Cardiac fibroblast (primary cell): ENCODE measurements around the gene APOBEC2.

Experiments used
- DNase-seq, 2 donors: peaks; one replicate each; pipeline versions ENCODE4 v3.0.0 to v3.0.0-alpha.2; 2010; ENCODE audit warnings: low read depth in 2 of 2
- H3K4me3 ChIP-seq, 2 donors: replicated peaks in 1 of 2; 1 replicate in 1 of 2; 2 replicates in 1 of 2; pipeline ENCODE4 v1.5.1; 2011; ENCODE audit warnings: low read depth in 2 of 2, low read length in 2 of 2, mild to moderate bottlenecking in 2 of 2, moderate library complexity in 1 of 2
- TF ChIP-seq, protein P1 (sequence below): IDR thresholded peaks from one replicate; pipeline ENCODE4 v1.5.1; 2011; ENCODE audit warnings: low read depth, mild to moderate bottlenecking, low read length, inconsistent platforms

Gene APOBEC2

DNA sequence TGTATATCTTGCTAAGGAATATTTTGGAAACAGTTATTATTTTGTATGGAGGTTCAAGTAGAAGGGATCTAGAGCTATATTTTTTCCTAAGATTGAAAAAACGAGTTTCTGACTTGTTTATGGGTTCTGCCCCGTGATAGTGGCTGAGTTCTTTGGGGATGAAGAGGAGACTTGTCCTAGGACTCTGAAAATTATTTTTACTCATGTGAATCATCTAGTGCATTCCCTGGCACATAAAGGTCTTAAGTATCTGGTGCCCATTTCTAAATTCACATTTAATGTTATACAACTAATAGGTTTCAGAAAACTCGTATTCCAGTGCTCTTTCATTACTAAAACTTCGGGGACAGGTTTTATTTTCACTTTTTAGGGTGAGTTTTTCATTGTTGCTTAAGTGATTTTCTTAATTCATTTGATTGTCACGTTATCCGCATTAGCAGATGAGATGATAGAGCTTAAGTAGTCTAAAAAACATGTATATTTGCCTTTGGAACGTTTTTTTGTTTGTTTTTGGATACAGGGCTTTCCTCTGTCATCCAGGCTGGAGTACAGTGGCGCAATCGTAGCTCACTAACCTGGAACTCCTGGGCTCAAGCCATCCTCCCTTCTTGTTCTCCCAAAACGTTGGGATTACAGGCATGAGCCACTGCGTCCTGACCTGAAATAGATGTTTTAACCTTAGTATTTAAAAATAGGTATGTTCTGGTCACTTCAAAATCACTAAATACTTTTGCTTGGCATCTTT is 21.9 kb downstream of the APOBEC2 start:
- TF ChIP-seq, protein P1, sequence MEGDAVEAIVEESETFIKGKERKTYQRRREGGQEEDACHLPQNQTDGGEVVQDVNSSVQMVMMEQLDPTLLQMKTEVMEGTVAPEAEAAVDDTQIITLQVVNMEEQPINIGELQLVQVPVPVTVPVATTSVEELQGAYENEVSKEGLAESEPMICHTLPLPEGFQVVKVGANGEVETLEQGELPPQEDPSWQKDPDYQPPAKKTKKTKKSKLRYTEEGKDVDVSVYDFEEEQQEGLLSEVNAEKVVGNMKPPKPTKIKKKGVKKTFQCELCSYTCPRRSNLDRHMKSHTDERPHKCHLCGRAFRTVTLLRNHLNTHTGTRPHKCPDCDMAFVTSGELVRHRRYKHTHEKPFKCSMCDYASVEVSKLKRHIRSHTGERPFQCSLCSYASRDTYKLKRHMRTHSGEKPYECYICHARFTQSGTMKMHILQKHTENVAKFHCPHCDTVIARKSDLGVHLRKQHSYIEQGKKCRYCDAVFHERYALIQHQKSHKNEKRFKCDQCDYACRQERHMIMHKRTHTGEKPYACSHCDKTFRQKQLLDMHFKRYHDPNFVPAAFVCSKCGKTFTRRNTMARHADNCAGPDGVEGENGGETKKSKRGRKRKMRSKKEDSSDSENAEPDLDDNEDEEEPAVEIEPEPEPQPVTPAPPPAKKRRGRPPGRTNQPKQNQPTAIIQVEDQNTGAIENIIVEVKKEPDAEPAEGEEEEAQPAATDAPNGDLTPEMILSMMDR: no peak
- peak overlapping the region; percentile 12 to 84 for H3K4me3 ChIP-seq

GRCh38 chr6:41075651-41076626 is 22.9 kb downstream of the APOBEC2 start:
- DNase-seq: no peak
- TF ChIP-seq, protein P1: no peak
- H3K4me3 ChIP-seq: no peak overlapping the region

More for the DNA sequence above, 21.9 kb downstream of the APOBEC2 start:
- peak in 1 of 2 donors; percentile 36 for DNase-seq

- no peak overlapping the region for H3K4me3 ChIP-seq
- TF ChIP-seq, protein P1: no peak
- no peak for DNase-seq
Observed at GRCh38 chr6:41077536-41077935, 24.5 kb downstream of the APOBEC2 start.

GRCh38 chr6:41078101-41078500 is 25.1 kb downstream of the APOBEC2 start:
- TF ChIP-seq, protein P1: no peak
- DNase-seq: no peak
- no peak overlapping the region for H3K4me3 ChIP-seq

DNA sequence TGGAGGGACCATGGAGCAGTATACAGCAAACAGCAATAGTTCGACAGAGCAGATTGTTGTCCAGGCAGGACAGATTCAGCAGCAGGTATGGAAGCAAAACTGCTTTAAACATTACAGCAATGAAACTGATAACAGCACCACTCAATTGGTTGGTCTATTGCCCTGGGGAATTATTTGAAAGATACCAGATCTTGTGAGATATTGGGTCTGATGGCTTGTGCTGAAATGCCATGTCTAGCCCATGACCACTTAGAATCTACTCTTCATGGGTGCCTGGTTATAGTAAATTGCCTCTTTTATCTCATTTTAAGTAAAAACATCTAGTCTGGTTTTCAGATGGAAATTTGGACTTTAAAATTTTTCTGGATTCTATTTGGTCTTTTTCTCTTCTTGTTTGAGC is 26.1 kb downstream of the APOBEC2 start:
- no peak for DNase-seq
- H3K4me3 ChIP-seq: no peak overlapping the region
- TF ChIP-seq, protein P1: no peak

DNA sequence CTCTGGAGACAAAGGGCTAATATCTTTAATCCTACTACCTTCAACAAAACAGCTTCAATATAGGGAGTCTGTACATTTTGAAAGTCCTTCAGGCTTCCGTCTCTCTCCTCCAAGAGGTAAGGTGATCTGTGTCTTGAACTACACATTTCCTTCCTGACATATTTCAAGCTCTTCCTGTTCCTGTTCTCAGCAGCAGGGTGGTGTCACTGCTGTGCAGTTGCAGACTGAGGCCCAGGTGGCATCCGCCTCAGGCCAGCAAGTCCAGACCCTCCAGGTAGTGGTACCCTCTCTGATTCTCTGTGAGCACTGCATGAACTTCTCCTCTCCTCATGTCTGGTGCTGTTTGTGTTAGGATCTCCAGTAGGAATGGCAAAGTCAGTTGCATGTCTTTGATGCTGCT is 27.6 kb downstream of the APOBEC2 start:
- TF ChIP-seq, protein P1: no peak
- no peak for DNase-seq
- no peak overlapping the region for H3K4me3 ChIP-seq
